RWPE2 (cell line): ENCODE measurements around the gene LRRC7.
A peak's percentile ranks its signal among the peaks of the same experiment; 100 is the strongest.

Experiments
- ATAC-seq: fragments of 200-7000 bp; cut with Tn5 transposase; 3 replicates; pipeline ENCODE4 v1.9.1; 2021; ENCODE audit warnings: low read depth
- DNase-seq: peaks from one replicate; pipeline ENCODE4 v3.0.0-alpha.2; 2020; ENCODE audit warnings: low spot score
- H3K27ac ChIP-seq: fragments of 450-650 bp; 2 replicates; pipeline ENCODE4 v1.5.1; 2017; ENCODE audit warnings: mild to moderate bottlenecking; ENCODE audit not compliant: poor library complexity, severe bottlenecking
- H3K27me3 ChIP-seq: fragments of 250-450 bp; sonication (Bioruptor Pico); 2 replicates; pipeline ENCODE4 v1.5.1; 2021; ENCODE audit warnings: mild to moderate bottlenecking, moderate library complexity; ENCODE audit not compliant: insufficient read depth, poor library complexity, severe bottlenecking
- H3K36me3 ChIP-seq: fragments of 250-450 bp; sonication (Bioruptor Pico); 2 replicates; pipeline ENCODE4 v1.5.1; 2020; ENCODE audit warnings: low read depth, mild to moderate bottlenecking, moderate library complexity
- H3K4me1 ChIP-seq: fragments of 250-450 bp; sonication (Bioruptor Pico); 2 replicates; pipeline ENCODE4 v1.5.1; 2021; ENCODE audit warnings: mild to moderate bottlenecking, moderate library complexity; ENCODE audit not compliant: insufficient read depth, poor library complexity, severe bottlenecking
- H3K4me3 ChIP-seq: fragments of 250-450 bp; sonication (Bioruptor Pico); 2 replicates; pipeline ENCODE4 v1.5.1; 2021; ENCODE audit warnings: mild to moderate bottlenecking, moderate library complexity; ENCODE audit not compliant: severe bottlenecking
- H3K9me3 ChIP-seq: fragments of 250-450 bp; sonication (Bioruptor Pico); 2 replicates; pipeline ENCODE4 v1.5.1; 2021; ENCODE audit warnings: mild to moderate bottlenecking, moderate library complexity; ENCODE audit not compliant: severe bottlenecking
- CTCF ChIP-seq: fragments of 450-650 bp; IDR thresholded peaks from one replicate; pipeline ENCODE4 v1.5.1; 2017; ENCODE audit warnings: mild to moderate bottlenecking, moderate library complexity; ENCODE audit not compliant: poor library complexity, severe bottlenecking

LRRC7 gene

GRCh38 chr1:70025846-70026245 lies 458.1 kb downstream of the LRRC7 start:
- DNase-seq (no peak), ATAC-seq (no peak)
- Histone ChIP-seq H3K27me3 (peaks cover 4% of the 10 kb centered on the region), H3K9me3 (no peaks in the 10 kb centered on the region), H3K4me1 (no peaks in the 10 kb centered on the region), H3K27ac (no peak overlapping the region), H3K4me3 (no peak overlapping the region), H3K36me3 (no peaks in the 10 kb centered on the region)
- TF ChIP-seq CTCF: no peak

- H3K9me3 ChIP-seq: no peaks in the 10 kb centered on the region
- H3K36me3 ChIP-seq: no peaks in the 10 kb centered on the region
- peaks cover 4% of the 10 kb centered on the region for H3K27me3 ChIP-seq
- H3K4me1 ChIP-seq: no peaks in the 10 kb centered on the region
- no peak for ATAC-seq
- no peak overlapping the region for H3K27ac ChIP-seq
- H3K4me3 ChIP-seq: no peak overlapping the region
- DNase-seq: no peak
- TF ChIP-seq CTCF: no peak
Observed at GRCh38 chr1:70033266-70033873, 465.6 kb downstream of the LRRC7 start.

- H3K36me3 ChIP-seq: no peaks in the 10 kb centered on the region
- TF ChIP-seq CTCF: no peak
- DNase-seq (no peak), ATAC-seq (no peak)
- no peaks in the 10 kb centered on the region for H3K4me1 ChIP-seq
- no peak overlapping the region for H3K4me3 ChIP-seq
- H3K27me3 ChIP-seq: peaks cover 3% of the 10 kb centered on the region
- H3K27ac ChIP-seq: no peak overlapping the region
- no peaks in the 10 kb centered on the region for H3K9me3 ChIP-seq
Observed at GRCh38 chr1:70033936-70034335, 466.2 kb downstream of the LRRC7 start.

GRCh38 chr1:70034403-70034802 lies 466.7 kb downstream of the LRRC7 start:
- Histone ChIP-seq H3K4me3 (no peak overlapping the region), H3K27me3 (no peaks in the 10 kb centered on the region), H3K27ac (no peak overlapping the region), H3K36me3 (no peaks in the 10 kb centered on the region), H3K4me1 (no peaks in the 10 kb centered on the region), H3K9me3 (no peaks in the 10 kb centered on the region)
- ATAC-seq (peak; percentile 91), DNase-seq (no peak)
- peak; percentile 68 for TF ChIP-seq CTCF

GRCh38 chr1:70038025-70038424 lies 470.3 kb downstream of the LRRC7 start:
- ATAC-seq (peak; percentile 74), DNase-seq (peak; percentile 65)
- Histone ChIP-seq H3K4me1 (no peaks in the 10 kb centered on the region), H3K4me3 (no peak overlapping the region), H3K36me3 (no peaks in the 10 kb centered on the region), H3K27ac (no peak overlapping the region), H3K9me3 (no peaks in the 10 kb centered on the region), H3K27me3 (no peaks in the 10 kb centered on the region)
- TF ChIP-seq CTCF: no peak
